Lower lobe of right lung (tissue), 2 donors: ENCODE results near the gene PLEKHG1. TPM values are rescaled to one million over a fixed set of nuclear protein-coding genes. Genes with fewer than 3 reads are reported as not detected.

Source experiments
- ATAC-seq, 2 donors: fragments of 200-7000 bp; cut with Tn5 transposase; one replicate each; pipeline ENCODE4 v1.9.1; 2020 to 2022; ENCODE audit warnings: mild to moderate bottlenecking in 2 of 2, moderate library complexity in 2 of 2
- DNase-seq: peaks from one replicate; pipeline ENCODE4 v3.0.0-alpha.2; 2020
- H3K27ac ChIP-seq: fragments of 200-600 bp; one replicate; pipeline ENCODE4 v1.8.0; 2022
- H3K27me3 ChIP-seq: fragments of 200-600 bp; one replicate; pipeline ENCODE4 v1.8.0; 2022; ENCODE audit warnings: low read depth
- H3K36me3 ChIP-seq: fragments of 200-600 bp; one replicate; pipeline ENCODE4 v1.8.0; 2022; ENCODE audit warnings: mild to moderate bottlenecking
- H3K4me1 ChIP-seq: fragments of 200-600 bp; one replicate; pipeline ENCODE4 v1.8.0; 2022
- H3K4me3 ChIP-seq: fragments of 200-600 bp; one replicate; pipeline ENCODE4 v1.8.0; 2022; ENCODE audit warnings: mild to moderate bottlenecking
- H3K9me3 ChIP-seq: fragments of 200-600 bp; one replicate; pipeline ENCODE4 v1.8.0; 2022
- CTCF ChIP-seq: fragments of 200-600 bp; IDR thresholded peaks from one replicate; pipeline ENCODE4 v1.8.0; 2022; ENCODE audit warnings: antibody characterized with exemption, mild to moderate bottlenecking
- intact Hi-C: fragments of 100-400 bp; cut with DNase I; formaldehyde crosslinking; loops from one replicate; pipeline ENCODE4 v1.11.0; 2022
- total RNA-seq: library from RNA; stranded (reverse); fragmentation: NEBNext Ultra II Directional; extraction: Animal tissue kit (Norgen Biotek cat#: 25700); gene quantifications from one replicate; pipeline ENCODE4 v1.2.1, GENCODE V29; 2021
- donor health status: DM: no; HTN: yes; CAD: no; lungs with severe emphysema.

The PLEKHG1 gene
- total RNA-seq, 1 donor from 2014 or later = 20.4 TPM

DNA sequence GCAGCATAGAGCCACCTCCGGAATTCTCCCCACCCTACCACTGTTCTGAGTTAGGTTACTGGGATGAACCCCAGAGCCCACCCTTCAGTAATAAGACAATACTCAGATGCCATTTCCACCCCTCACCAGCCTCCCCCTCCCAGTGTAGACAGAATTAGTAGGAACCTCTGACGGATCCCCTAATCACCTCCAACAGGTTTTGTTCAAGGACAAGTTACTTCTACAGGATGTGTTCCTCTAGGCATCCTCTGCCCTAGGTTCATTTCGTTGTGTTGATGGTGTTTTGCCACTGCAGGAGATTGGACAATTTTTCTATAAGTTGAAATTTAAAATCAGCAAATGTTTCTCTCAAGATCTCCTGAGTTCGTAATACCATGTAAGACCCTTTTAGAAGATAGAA lies 22.8 kb downstream of the PLEKHG1 start:
- DNase-seq = no peak
- Histone ChIP-seq H3K9me3 (no peaks in the 10 kb centered on the region), H3K27me3 (no peaks in the 10 kb centered on the region), H3K27ac (no peak overlapping the region), H3K4me1 (peaks cover 32% of the 10 kb centered on the region), H3K36me3 (no peaks in the 10 kb centered on the region), H3K4me3 (no peak overlapping the region)
- TF ChIP-seq CTCF = no peak
- intact Hi-C loops = no loop called here
- ATAC-seq = no peak

DNA sequence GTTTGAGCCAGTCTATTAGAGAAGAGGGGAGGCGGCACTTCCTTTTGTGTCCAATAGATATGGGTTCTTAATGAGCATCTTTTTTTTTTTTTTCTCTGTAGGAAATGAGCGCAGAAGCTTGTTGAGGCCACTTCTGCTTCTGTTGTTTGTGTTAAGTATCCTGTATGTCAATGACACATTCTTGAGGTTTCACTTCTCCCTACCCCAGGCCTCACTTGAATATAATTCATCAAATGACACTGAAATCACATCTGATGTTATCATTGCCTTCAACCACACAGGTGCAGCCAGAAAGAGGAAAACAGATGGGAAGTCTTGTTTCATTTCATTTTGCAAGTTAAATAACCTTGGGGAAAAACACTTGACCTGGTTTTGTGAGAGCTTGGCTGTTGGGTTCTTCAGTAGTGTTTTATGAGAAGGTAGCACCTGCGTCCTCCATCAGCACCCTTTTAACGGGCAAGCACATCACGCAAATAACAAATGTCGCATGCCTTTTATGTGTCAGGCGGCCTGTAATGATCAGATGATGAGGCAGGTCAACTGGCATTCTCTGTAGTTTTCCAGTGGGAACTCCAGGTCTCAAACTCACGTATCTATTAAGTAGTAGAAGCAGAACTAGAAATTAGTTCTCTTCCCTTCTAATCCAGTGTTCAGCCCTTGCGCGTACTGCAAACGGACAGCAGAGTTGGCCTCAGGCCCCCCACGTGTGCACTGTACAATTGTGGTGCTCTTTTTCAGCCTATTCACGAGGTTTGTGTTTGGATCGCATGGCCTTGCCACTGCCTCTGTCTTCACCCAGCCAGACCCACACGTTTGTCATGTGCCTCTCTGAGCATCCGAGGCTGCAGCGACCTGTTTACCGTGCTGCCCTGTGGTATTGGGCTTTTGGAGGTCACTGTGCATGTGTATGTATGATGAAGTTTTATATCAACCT lies 23.5 kb downstream of the PLEKHG1 start:
- no peak for TF ChIP-seq CTCF
- no peaks in the 10 kb centered on the region for H3K9me3 ChIP-seq
- H3K4me3 ChIP-seq = no peak overlapping the region
- H3K36me3 ChIP-seq = no peaks in the 10 kb centered on the region
- DNase-seq = no peak
- intact Hi-C loops = no loop called here
- H3K27ac ChIP-seq = no peak overlapping the region
- no peaks in the 10 kb centered on the region for H3K27me3 ChIP-seq
- peaks cover 39% of the 10 kb centered on the region for H3K4me1 ChIP-seq
- ATAC-seq = peak; percentile 36 to 42

GRCh38 chr6:150624191-150624590 lies 24.5 kb downstream of the PLEKHG1 start:
- no peak for DNase-seq
- TF ChIP-seq CTCF = no peak
- Histone ChIP-seq H3K4me3 (no peak overlapping the region), H3K36me3 (no peaks in the 10 kb centered on the region), H3K4me1 (peaks cover 39% of the 10 kb centered on the region), H3K27ac (no peak overlapping the region), H3K27me3 (no peaks in the 10 kb centered on the region), H3K9me3 (no peaks in the 10 kb centered on the region)
- intact Hi-C loops = no loop called here
- peak in 1 of 2 donors; percentile 12 for ATAC-seq

- intact Hi-C loops = no loop called here
- TF ChIP-seq CTCF = no peak
- no peaks in the 10 kb centered on the region for H3K36me3 ChIP-seq
Measured at GRCh38 chr6:150625927-150626326, 26.2 kb downstream of the PLEKHG1 start.

DNA sequence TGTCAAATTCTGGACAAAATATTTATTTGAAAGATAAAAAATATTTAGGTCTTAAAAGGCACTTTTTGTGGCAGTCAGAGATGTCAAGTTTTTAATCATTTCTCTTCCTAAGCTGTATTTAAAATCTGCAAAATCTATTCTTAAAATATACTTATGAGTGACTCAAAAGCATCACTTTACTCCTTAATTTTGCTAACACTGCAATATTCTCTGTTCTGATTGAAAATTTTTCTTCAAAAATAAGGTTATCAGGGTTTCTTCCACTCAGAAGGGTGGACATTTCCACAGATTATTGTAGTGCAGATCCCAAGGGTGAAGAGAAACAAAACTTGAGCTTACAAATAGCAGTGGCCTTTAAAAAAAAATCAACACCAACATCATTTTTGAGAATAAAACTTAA lies 27.5 kb downstream of the PLEKHG1 start:
- no peak for TF ChIP-seq CTCF
- ATAC-seq (no peak), DNase-seq (no peak)
- no peaks in the 10 kb centered on the region for H3K27me3 ChIP-seq
- peak overlapping the region; percentile 21 for H3K27ac ChIP-seq
- no peaks in the 10 kb centered on the region for H3K36me3 ChIP-seq
- H3K9me3 ChIP-seq = no peaks in the 10 kb centered on the region
- H3K4me1 ChIP-seq = peaks cover 32% of the 10 kb centered on the region
- intact Hi-C loops = no loop called here
- no peak overlapping the region for H3K4me3 ChIP-seq

More at GRCh38 chr6:150625927-150626326, 26.2 kb downstream of the PLEKHG1 start:
- no peak for DNase-seq
- no peaks in the 10 kb centered on the region for H3K27me3 ChIP-seq
- no peaks in the 10 kb centered on the region for H3K9me3 ChIP-seq
- H3K4me1 ChIP-seq = peaks cover 33% of the 10 kb centered on the region
- ATAC-seq = no peak
- no peak overlapping the region for H3K27ac ChIP-seq
- no peak overlapping the region for H3K4me3 ChIP-seq
